K562 (cell line): ENCODE results near the gene CELSR2. TPM values are rescaled to one million over a fixed set of nuclear protein-coding genes. Genes with fewer than 3 reads are reported as not detected.

Source experiments
- ATAC-seq: fragments of 200-7000 bp; cut with Tn5 transposase; 3 replicates; pipeline ENCODE4 v1.9.1; 2020; ENCODE audit warnings: moderate library complexity
- BruUV-seq: library from RNA; stranded (reverse); fragments of 400-500 nt; replicated peaks from 2 replicates; lab custom pipeline; 2021; lab: Mats Ljungman, UMichigan
- CTCF ChIA-PET: fragments of 300-600 bp; formaldehyde crosslinking; extraction: SDS; loops from one replicate; lab custom pipeline; 2021; ENCODE audit warnings: low intra/inter-chr PET ratio; lab: Yijun Ruan, JAX
- POLR2A ChIA-PET: fragments of 300-600, 350-650 bp; sonication (Branson Sonifier 250); formaldehyde crosslinking; extraction: SDS; loops from one replicate; lab custom pipeline; 2021; ENCODE audit warnings: antibody characterized with exemption, inconsistent platforms; lab: Yijun Ruan, JAX
- DNase-seq, 4 experiments: peaks; one replicate each; pipeline versions ENCODE4 v3.0.0 to v3.0.0-alpha.2; 2011 to 2018; ENCODE audit warnings: low spot score in 3 of 4, mixed read lengths in 3 of 4; ENCODE audit errors: extremely low read depth in 1 of 4
- FAIRE-seq: peaks from 2 replicates; lab custom pipeline; 2011; peaks lifted over from hg19 to GRCh38; lab: Jason Lieb, UNC
- H2AFZ ChIP-seq: 2 replicates; pipeline ENCODE4 v1.6.0; 2011; ENCODE audit warnings: low read depth, low read length, control low read depth, inconsistent platforms
- H3K27ac ChIP-seq: fragments of 200-600 bp; 3 replicates; pipeline ENCODE4 v1.8.0; 2011; ENCODE audit warnings: low read depth, mild to moderate bottlenecking, control low read depth, inconsistent platforms, low read length, moderate library complexity, mixed read lengths; ENCODE audit errors: extremely low read depth
- H3K27me3 ChIP-seq, 2 experiments: fragments of 300-600 bp in 1 of 2; 2 replicates in 1 of 2; 3 replicates in 1 of 2; pipeline versions ENCODE4 v1.6.0 to v1.8.0; 2011; ENCODE audit warnings: inconsistent platforms in 2 of 2, low read length in 2 of 2, mild to moderate bottlenecking in 1 of 2, mixed read lengths in 1 of 2, moderate library complexity in 1 of 2; ENCODE audit not compliant: control insufficient read depth in 2 of 2, insufficient read depth in 2 of 2
- H3K36me3 ChIP-seq: fragments of 300-600 bp; 3 replicates; pipeline ENCODE4 v1.8.0; 2011; ENCODE audit warnings: mild to moderate bottlenecking, low read length, inconsistent platforms; ENCODE audit not compliant: control insufficient read depth, insufficient read depth
- H3K4me1 ChIP-seq, 2 experiments: fragments of 200-600 bp in 1 of 2; replicated peaks in 1 of 2; 2 replicates in 1 of 2; 3 replicates in 1 of 2; pipeline versions ENCODE4 v1.5.1 to v1.8.0; 2011; ENCODE audit warnings: inconsistent platforms in 2 of 2, low read length in 2 of 2, mild to moderate bottlenecking in 1 of 2, mixed read lengths in 1 of 2, moderate library complexity in 1 of 2; ENCODE audit not compliant: control insufficient read depth in 2 of 2, insufficient read depth in 2 of 2
- H3K4me2 ChIP-seq: 2 replicates; pipeline ENCODE4 v1.6.1; 2011; ENCODE audit warnings: low read length, control low read depth, inconsistent platforms, mixed read lengths; ENCODE audit not compliant: insufficient read depth
- H3K4me3 ChIP-seq: fragments of 200-600 bp; sonication (generic), shearing (Covaris generic); 2 replicates; pipeline ENCODE4 v1.5.1; 2016; ENCODE audit warnings: control low read depth, inconsistent platforms
- H3K79me2 ChIP-seq: fragments of 200-600 bp; 3 replicates; pipeline ENCODE4 v1.8.0; 2011; ENCODE audit warnings: low read length, inconsistent platforms; ENCODE audit not compliant: control insufficient read depth, insufficient read depth
- H3K9ac ChIP-seq, 2 experiments: 2 replicates each; pipeline versions ENCODE4 v1.6.0 to v1.6.1; 2011; ENCODE audit warnings: low read depth in 2 of 2, low read length in 2 of 2, control low read depth in 1 of 2, inconsistent platforms in 1 of 2, mild to moderate bottlenecking in 1 of 2, mixed read lengths in 1 of 2; ENCODE audit not compliant: insufficient read depth in 1 of 2
- H3K9me1 ChIP-seq: one replicate; pipeline ENCODE4 v1.6.0; 2011; ENCODE audit warnings: inconsistent platforms, mild to moderate bottlenecking, low read length, moderate library complexity; ENCODE audit not compliant: control insufficient read depth, insufficient read depth
- H3K9me3 ChIP-seq: replicated peaks from 2 replicates; pipeline ENCODE4 v1.5.1; 2011; ENCODE audit warnings: low read depth, low read length, inconsistent platforms; ENCODE audit not compliant: control insufficient read depth, insufficient read depth
- H4K20me1 ChIP-seq: replicated peaks from 2 replicates; pipeline ENCODE4 v1.6.1; 2011; ENCODE audit warnings: low read length, inconsistent platforms, mixed read lengths; ENCODE audit not compliant: control insufficient read depth, insufficient read depth
- ARNT ChIP-seq, 2 experiments: fragments of 450-650 bp; IDR thresholded peaks; 2 replicates each; pipeline ENCODE4 v1.6.1; 2016; ENCODE audit warnings: mild to moderate bottlenecking in 1 of 2
- DMBX1 ChIP-seq: fragments of 250-450 bp; sonication (Bioruptor Pico); IDR thresholded peaks from 2 replicates; pipeline ENCODE4 v1.8.0; 2022; ENCODE audit warnings: inconsistent platforms, mild to moderate bottlenecking, moderate library complexity, borderline replicate concordance
- EHMT2 ChIP-seq: fragments of 450-650 bp; IDR thresholded peaks from 2 replicates; pipeline ENCODE4 v1.6.1; 2018; ENCODE audit warnings: antibody characterized with exemption
- GMEB1 ChIP-seq: fragments of 250-450 bp; sonication (Bioruptor Pico); IDR thresholded peaks from 2 replicates; pipeline ENCODE4 v1.4.0; 2020; ENCODE audit warnings: mild to moderate bottlenecking
- ID3 ChIP-seq, 2 experiments: fragments of 250-450 bp in 1 of 2; fragments of 450-650 bp in 1 of 2; sonication (Bioruptor Pico) in 1 of 2; IDR thresholded peaks; 2 replicates each; pipeline versions ENCODE4 v1.6.1 to v1.8.0; 2016 to 2021; ENCODE audit warnings: mild to moderate bottlenecking in 2 of 2, moderate library complexity in 2 of 2, missing compliant biosample characterization in 1 of 2, missing genetic modification characterization in 1 of 2
- IRF1 ChIP-seq: sonication (generic); formaldehyde crosslinking; IDR thresholded peaks from 2 replicates; pipeline ENCODE4 v1.8.0; 2022; ENCODE audit warnings: missing genetic modification reagents, mild to moderate bottlenecking, borderline replicate concordance
- MAFG ChIP-seq: fragments of 450-650 bp; conservative IDR thresholded peaks from 2 replicates; pipeline ENCODE4 v1.6.1; 2016; ENCODE audit warnings: missing genetic modification characterization, missing compliant biosample characterization
- MCM2 ChIP-seq: fragments of 450-650 bp; IDR thresholded peaks from 2 replicates; pipeline ENCODE4 v1.6.1; 2017; ENCODE audit warnings: low read depth, mild to moderate bottlenecking
- NFYB ChIP-seq: IDR thresholded peaks from 2 replicates; pipeline ENCODE4 v1.6.1; 2011; ENCODE audit warnings: mild to moderate bottlenecking, moderate library complexity; ENCODE audit not compliant: insufficient read length; ENCODE audit errors: extremely low read depth
- PML ChIP-seq: IDR thresholded peaks from 2 replicates; pipeline ENCODE4 v1.6.1; 2012; ENCODE audit warnings: low read length, inconsistent platforms
- POLR2A ChIP-seq: fragments of 450-650 bp; conservative IDR thresholded peaks from 2 replicates; pipeline ENCODE4 v1.6.1; 2016
- SAP30 ChIP-seq: fragments of 200-600 bp; sonication (generic); IDR thresholded peaks from 2 replicates; pipeline ENCODE4 v1.6.1; 2012; ENCODE audit warnings: borderline replicate concordance, low read depth, mild to moderate bottlenecking, moderate library complexity, low read length, control low read depth, inconsistent platforms; ENCODE audit not compliant: insufficient read depth, poor library complexity, severe bottlenecking
- XRCC5 ChIP-seq: fragments of 200-400 bp; formaldehyde crosslinking; IDR thresholded peaks from 2 replicates; pipeline ENCODE4 v1.6.1; 2017; ENCODE audit warnings: low read depth, mild to moderate bottlenecking, low read length
- ZNF165 ChIP-seq: fragments of 250-450 bp; sonication (Bioruptor Pico); IDR thresholded peaks from 2 replicates; pipeline ENCODE4 v1.4.0; 2020; ENCODE audit warnings: borderline replicate concordance
- ZNF175 ChIP-seq: fragments of 200-800 bp; sonication (Bioruptor generic); IDR thresholded peaks from 2 replicates; pipeline ENCODE4 v1.6.1; 2016; ENCODE audit warnings: low read depth, mild to moderate bottlenecking, missing genetic modification characterization, missing compliant biosample characterization
- ZNF3 ChIP-seq: fragments of 250-450 bp; sonication (Bioruptor Pico); IDR thresholded peaks from 2 replicates; pipeline ENCODE4 v1.5.0; 2021; ENCODE audit warnings: mild to moderate bottlenecking, moderate library complexity
- ZNF431 ChIP-seq: sonication (generic); formaldehyde crosslinking; IDR thresholded peaks from 2 replicates; pipeline ENCODE4 v1.8.0; 2022; ENCODE audit warnings: mild to moderate bottlenecking, missing genetic modification reagents
- ZNF655 ChIP-seq: fragments of 250-450 bp; sonication (Bioruptor Pico); IDR thresholded peaks from 2 replicates; pipeline ENCODE4 v1.5.0; 2021
- ZNF717 ChIP-seq: fragments of 250-450 bp; sonication (Bioruptor Pico); IDR thresholded peaks from 2 replicates; pipeline ENCODE4 v1.5.0; 2021
- ZNF764 ChIP-seq: fragments of 250-450 bp; sonication (Bioruptor Pico); IDR thresholded peaks from 2 replicates; pipeline ENCODE4 v1.4.0; 2020; ENCODE audit warnings: low read depth, mild to moderate bottlenecking, moderate library complexity
- WGBS: fragments of 100-300 bp; shearing (Covaris generic); methylation state at CpG from one replicate; pipeline ENCODE4 v1.1.6; 2016; ENCODE audit warnings: low coverage, mixed read lengths; ENCODE audit not compliant: insufficient coverage; ENCODE audit errors: missing lambda C conversion rate; 5-methylcytosine and 5-hydroxymethylcytosine counted together
- in situ Hi-C: fragments of 300-500 bp; cut with MboI; formaldehyde crosslinking; loops from 4 replicates; pipeline ENCODE4 v1.15.0; 2018; ENCODE audit warnings: inconsistent platforms, mixed read lengths
- intact Hi-C: fragments of 100-400 bp; cut with micrococcal nuclease; formaldehyde crosslinking; loops from 2 replicates; pipeline ENCODE4 v1.14.2; 2022
- polyA plus RNA-seq, 8 experiments: library from polyadenylated mRNA; depleted of rRNA in 4 of 8; stranded (reverse) in 5 of 8; unstranded in 3 of 8; fragments of >200 nt; fragmentation: Nextera tagmentation in 2 of 8; fragmentation: Illumina TruSeq in 1 of 8; extraction: Ambion mirVana in 2 of 8; extraction: Trizol in 1 of 8; gene quantifications; 2 replicates each; pipeline versions ENCODE4 v1.2.1 to v1.2.3, GENCODE V29; 2011 to 2014; ENCODE audit warnings: inconsistent platforms in 1 of 8, missing spikeins in 1 of 8
- total RNA-seq, 7 experiments: library from RNA; depleted of rRNA in 6 of 7; stranded (reverse); fragments of >200 nt in 6 of 7; fragmentation: Illumina TruSeq in 2 of 7; extraction: Trizol in 2 of 7; gene quantifications; 2 replicates each; pipeline versions ENCODE4 v1.2.1 to v1.2.3, GENCODE V29; 2011 to 2021; ENCODE audit warnings: low replicate concordance in 1 of 7

Gene CELSR2
- total and polyA plus RNA-seq, 9 of the 15 experiments (the other 6 are each of a cell fraction or from before 2014, with no cell fraction given), result 0.31 to 21.9 (median 4.2) TPM

GRCh38 chr1:109218516-109218915 lies 30.8 kb upstream of the CELSR2 start:
- 0 out of 2 replicates have a peak, but pooled peaks cover 3% of the 10 kb centered on the region for H3K9me3 ChIP-seq
- no peaks in the 10 kb centered on the region for H3K27me3 ChIP-seq
- no peaks in the 10 kb centered on the region for H3K9me1 ChIP-seq
- peaks cover 65% of the 10 kb centered on the region for H3K36me3 ChIP-seq
- peak overlapping the region; percentile 51 for H3K4me2 ChIP-seq
- FAIRE-seq (peak; percentile 23), ATAC-seq (peak; percentile 7; the same call in 2 of the 3 replicates), DNase-seq (peak in 2 of 4 experiments; percentile 65 to 83)
- in situ Hi-C loops, result no loop called here
- H3K9ac ChIP-seq, result no peak overlapping the region; a peak in 1 of 4 replicates
- WGBS, result 18% methylated on average over 3 of the region's 3 CpGs
- no TSS peak for BruUV-seq
- 0 out of 2 replicates have a peak, but pooled peaks cover 14% of the 10 kb centered on the region for H4K20me1 ChIP-seq
- ChIA-PET CTCF (no interaction called here), POLR2A (interaction anchor here (0.6 to 4.9 kb wide), 6 partner anchors 21 to 193 kb away, joined by 3 to 23 read pairs (median 4); no protein-coding TSS in a partner anchor)
- H2AFZ ChIP-seq, result no peak overlapping the region
- peak overlapping the region; percentile 73 for H3K27ac ChIP-seq
- no peak overlapping the region for H3K4me3 ChIP-seq
- intact Hi-C loops, result no loop called here
- H3K79me2 ChIP-seq, result peaks cover 93% of the 10 kb centered on the region
- H3K4me1 ChIP-seq, result peaks cover 10 to 23% of the 10 kb centered on the region in 2 experiments
- TF ChIP-seq XRCC5 (no peak), SAP30 (no peak), ZNF655 (CRISPR knock-in tag) (no peak), EHMT2 (peak; percentile 40; the same call in 1 of the 2 replicates), MAFG (no peak), ZNF3 (CRISPR knock-in tag) (no peak), MCM2 (no peak), ZNF175 (CRISPR knock-in tag) (no peak), ZNF717 (CRISPR knock-in tag) (no peak), PML (no peak), ARNT (IDR thresholded peaks at IDR 0.05) (peak; percentile 35 to 53; a peak in 1 of 4 replicates), DMBX1 (CRISPR knock-in tag) (peak; percentile 63; the same call in 1 of the 2 replicates), NFYB (no peak), POLR2A (peak; percentile 22; the same call in 1 of the 2 replicates), ZNF764 (CRISPR knock-in tag) (no peak), ZNF165 (CRISPR knock-in tag) (no peak), GMEB1 (CRISPR knock-in tag) (no peak), IRF1 (no peak), ID3 (CRISPR knock-in tag; IDR thresholded peaks at IDR 0.05) (no peak), ID3 (tag; IDR thresholded peaks at IDR 0.05) (no peak), ZNF431 (CRISPR knock-in tag) (no peak)
